ENCODE measurements around the gene POLRMT.

The POLRMT gene

DNA sequence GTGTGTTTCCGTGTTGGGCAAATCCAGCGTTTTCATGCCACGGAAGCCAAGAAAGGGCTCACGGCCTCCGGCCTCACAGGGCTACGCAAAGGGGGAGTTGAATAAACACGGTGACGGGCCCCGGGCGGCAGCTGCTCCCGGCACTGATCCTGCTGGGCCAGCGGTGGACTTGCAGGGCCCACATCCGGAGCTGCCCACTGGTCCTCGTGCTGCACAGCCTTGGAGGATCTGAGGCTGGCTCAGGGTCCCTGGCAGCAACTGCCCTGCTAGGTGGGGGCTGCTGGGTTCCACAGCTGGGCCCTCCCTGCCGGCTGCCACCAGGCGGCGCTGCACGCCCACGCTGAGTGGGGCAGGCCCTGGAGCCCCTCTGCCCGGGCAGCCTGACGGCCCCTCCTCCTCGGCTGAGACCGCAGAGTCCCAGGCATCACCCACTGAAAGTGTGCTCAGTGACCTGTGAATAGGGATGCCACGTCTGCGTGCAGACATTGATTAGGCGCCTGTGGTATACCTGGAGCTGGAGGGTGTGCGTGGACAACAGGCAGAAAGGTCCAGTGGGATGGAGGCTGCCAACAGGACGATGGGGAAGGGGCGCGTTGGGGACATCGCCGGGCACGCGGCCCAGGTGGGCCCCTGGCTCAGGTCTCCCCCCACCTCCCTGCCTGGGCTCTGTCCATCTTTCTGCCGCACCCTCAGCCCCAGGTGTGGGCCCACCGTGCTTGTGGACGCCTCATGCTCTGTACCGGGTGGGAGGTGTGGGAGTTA, 48.9 kb downstream of the POLRMT start (continued):
- TF ChIP-seq ZNF280D (tag by site-specific recombination; IDR thresholded peaks at IDR 0.05) = no peak
- TF ChIP-seq ZIC2 (tag by site-specific recombination; IDR thresholded peaks at IDR 0.05) = peak; percentile 49
- TF ChIP-seq ZEB2 (tag by site-specific recombination; IDR thresholded peaks at IDR 0.05) = peak; percentile 37; the same call in 1 of the 2 replicates
- no peak for TF ChIP-seq GFI1B (tag by site-specific recombination; IDR thresholded peaks at IDR 0.05)

GRCh38 chr19:583968-584239, 49.4 kb downstream of the POLRMT start:
- H3K36me3 ChIP-seq (ENCODE audit: control insufficient read depth in 2 of 2, insufficient read depth in 1 of 2, low read length in 2 of 2) = peaks cover 0 to 40% of the 10 kb centered on the region in 2 experiments; a peak in 1 of 3 replicates
- no peaks in the 10 kb centered on the region for H3K9me3 ChIP-seq (ENCODE audit: control insufficient read depth, insufficient read depth, low read depth, low read length)
- POLR2A ChIA-PET = interaction anchor here (0.9 to 1.5 kb wide), 4 partner anchors 9 to 52 kb away, joined by 3 to 5 read pairs (median 4); partner anchors contain the start of gene CDC34
- CTCF ChIA-PET = interaction anchor here (0.6 to 2.5 kb wide), 10 partner anchors 9 to 572 kb away, joined by 3 to 17 read pairs (median 4); partner anchors contain the start of gene RNF126
- H3K4me1 ChIP-seq (ENCODE audit: control insufficient read depth, insufficient read depth, low read length) = peaks cover 4% of the 10 kb centered on the region; the same call in 1 of the 2 replicates
- TF ChIP-seq ZBTB48 (tag by site-specific recombination; IDR thresholded peaks at IDR 0.05) = no peak
- peak; percentile 3; the same call in 1 of the 2 replicates for TF ChIP-seq BCL11B (tag by site-specific recombination; IDR thresholded peaks at IDR 0.05; ENCODE audit: low read depth)
- no peak overlapping the region for H3K4me3 ChIP-seq (ENCODE audit: low read depth, low read length)
- no peak overlapping the region for H3K27ac ChIP-seq (ENCODE audit: extremely low read depth, low read depth, low read length)

GRCh38 chr19:583198-583967, 50.0 kb downstream of the POLRMT start:
- peaks cover 2% of the 10 kb centered on the region; the same call in 1 of the 2 replicates for H3K4me1 ChIP-seq (ENCODE audit: control insufficient read depth, insufficient read depth, low read length)
- H3K9me3 ChIP-seq (ENCODE audit: control insufficient read depth, insufficient read depth, low read depth, low read length) = no peaks in the 10 kb centered on the region
- ChIA-PET CTCF (interaction anchor here (0.7 to 2.5 kb wide), 7 partner anchors 9 to 157 kb away, joined by 3 to 17 read pairs (median 5); partner anchors contain the start of gene RNF126), POLR2A (interaction anchor here (0.9 to 1.5 kb wide), 4 partner anchors 9 to 52 kb away, joined by 3 to 5 read pairs (median 4); partner anchors contain the start of gene CDC34)
- no peak overlapping the region for H3K4me3 ChIP-seq (ENCODE audit: low read depth, low read length)
- H3K27ac ChIP-seq (ENCODE audit: extremely low read depth, low read depth, low read length) = no peak overlapping the region
- H3K36me3 ChIP-seq (ENCODE audit: control insufficient read depth in 2 of 2, insufficient read depth in 1 of 2, low read length in 2 of 2) = peaks cover 0 to 40% of the 10 kb centered on the region in 2 experiments; a peak in 2 of 3 replicates
- TF ChIP-seq WT1 (tag by site-specific recombination; IDR thresholded peaks at IDR 0.05) = no peak
- peak; percentile 66 for TF ChIP-seq KLF1 (tag by site-specific recombination; IDR thresholded peaks at IDR 0.05)

DNA sequence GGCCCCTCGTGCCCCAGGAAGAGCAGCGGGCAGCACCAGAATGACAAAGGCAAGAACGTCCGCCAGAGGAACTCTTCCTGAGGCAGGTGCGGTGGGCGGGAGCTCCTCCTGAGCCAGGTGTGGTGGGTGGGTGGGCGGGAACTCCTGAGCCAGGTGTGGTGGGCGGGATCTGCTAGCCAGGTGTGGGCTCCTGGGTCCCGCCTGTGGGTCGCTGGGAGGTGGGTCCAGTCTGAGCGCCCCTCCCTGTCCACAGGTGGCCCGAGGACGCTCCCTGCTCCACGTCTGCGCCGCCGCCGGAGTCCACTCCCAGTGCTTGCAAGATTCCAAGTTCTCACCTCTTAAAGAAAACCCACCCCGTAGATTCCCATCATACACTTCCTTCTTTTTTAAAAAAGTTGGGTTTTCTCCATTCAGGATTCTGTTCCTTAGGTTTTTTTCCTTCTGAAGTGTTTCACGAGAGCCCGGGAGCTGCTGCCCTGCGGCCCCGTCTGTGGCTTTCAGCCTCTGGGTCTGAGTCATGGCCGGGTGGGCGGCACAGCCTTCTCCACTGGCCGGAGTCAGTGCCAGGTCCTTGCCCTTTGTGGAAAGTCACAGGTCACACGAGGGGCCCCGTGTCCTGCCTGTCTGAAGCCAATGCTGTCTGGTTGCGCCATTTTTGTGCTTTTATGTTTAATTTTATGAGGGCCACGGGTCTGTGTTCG, 50.7 kb downstream of the POLRMT start:
- Histone ChIP-seq H3K9me3 (ENCODE audit: control insufficient read depth, insufficient read depth, low read depth, low read length) (no peaks in the 10 kb centered on the region), H3K36me3 (ENCODE audit: control insufficient read depth in 2 of 2, insufficient read depth in 1 of 2, low read length in 2 of 2) (peaks cover 0 to 47% of the 10 kb centered on the region in 2 experiments; a peak in 2 of 3 replicates), H3K4me1 (ENCODE audit: control insufficient read depth, insufficient read depth, low read length) (no peaks in the 10 kb centered on the region), H3K4me3 (ENCODE audit: low read depth, low read length) (no peak overlapping the region), H3K27ac (ENCODE audit: extremely low read depth, low read depth, low read length) (no peak overlapping the region)
- peak; percentile 41 for TF ChIP-seq IKZF3 (tag by site-specific recombination; IDR thresholded peaks at IDR 0.05)
- no peak for TF ChIP-seq ZNF157 (tag by site-specific recombination; IDR thresholded peaks at IDR 0.05)
- ChIA-PET CTCF (interaction anchor here (2.5 kb wide), 1 partner anchor 8 kb away, joined by 17 read pairs; no protein-coding TSS in a partner anchor), POLR2A (interaction anchor here (0.6 to 1.5 kb wide), 2 partner anchors 11 to 50 kb away, joined by 3 to 4 read pairs; no protein-coding TSS in a partner anchor)
